RCC 7860 (cell line): ENCODE data around the gene DET1.
"Not testable (repeated sequence)": the region's sequence is repeated elsewhere in the genome, so short reads cannot be mapped to it uniquely, and the experiment has no call there.

ENCODE experiments used
- DNase-seq: peaks from one replicate; pipeline ENCODE4 v3.0.0-alpha.2; 2015; ENCODE audit warnings: low spot score
- FAIRE-seq: peaks from 2 replicates; lab custom pipeline; 2012; peaks lifted over from hg19 to GRCh38; lab: Jason Lieb, UNC

DET1 gene

GRCh38 chr15:88468721-88469120, 77.8 kb downstream of the DET1 start:
- not testable (repeated sequence) for DNase-seq, FAIRE-seq

GRCh38 chr15:88467935-88468528, 78.4 kb downstream of the DET1 start:
- FAIRE-seq (no peak), DNase-seq (no peak)

- no peak for FAIRE-seq
Measured at GRCh38 chr15:88467073-88467934, 79.2 kb downstream of the DET1 start, which contains the start of the genes MRPL46 and MRPS11. TSS of gene MRPL46 (minus strand) at chr15:88467388. CDS start at chr15:88467377, 11 bp downstream. TSS of gene MRPS11 (plus strand) at chr15:88467708. CDS start at chr15:88467718, 10 bp downstream.

GRCh38 chr15:88465633-88466224, 80.8 kb downstream of the DET1 start:
- DNase-seq, result peak; percentile 12
- no peak for FAIRE-seq

More at GRCh38 chr15:88467073-88467934, 79.2 kb downstream of the DET1 start, which contains the start of the genes MRPL46 and MRPS11:
- DNase-seq, result peak; percentile 77

GRCh38 chr15:88463870-88464532, 82.5 kb downstream of the DET1 start:
- FAIRE-seq (no peak), DNase-seq (no peak)
